Upper lobe of right lung (tissue), 1 donor: ENCODE data around the gene PARD3B. TPM values are rescaled to one million over a fixed set of nuclear protein-coding genes. Genes with fewer than 3 reads are reported as not detected.
A peak's percentile ranks its signal among the peaks of the same experiment; 100 is the strongest.

Experiments
- ATAC-seq: fragments of 200-7000 bp; cut with Tn5 transposase; one replicate; pipeline ENCODE4 v1.9.1; 2020; ENCODE audit warnings: mild to moderate bottlenecking, moderate library complexity
- DNase-seq: peaks from one replicate; pipeline ENCODE4 v3.0.0-alpha.2; 2020
- H3K27ac ChIP-seq: fragments of 200-600 bp; one replicate; pipeline ENCODE4 v1.8.0; 2022
- H3K27me3 ChIP-seq: fragments of 200-600 bp; one replicate; pipeline ENCODE4 v1.8.0; 2022; ENCODE audit warnings: mild to moderate bottlenecking
- H3K36me3 ChIP-seq: fragments of 200-600 bp; one replicate; pipeline ENCODE4 v1.8.0; 2022
- H3K4me1 ChIP-seq: fragments of 200-600 bp; one replicate; pipeline ENCODE4 v1.8.0; 2022
- H3K4me3 ChIP-seq: fragments of 200-600 bp; one replicate; pipeline ENCODE4 v1.8.0; 2022; ENCODE audit warnings: mild to moderate bottlenecking
- H3K9me3 ChIP-seq: fragments of 200-600 bp; one replicate; pipeline ENCODE4 v1.8.0; 2022
- intact Hi-C: fragments of 100-400 bp; cut with DNase I; formaldehyde crosslinking; loops from one replicate; pipeline ENCODE4 v1.11.0; 2022
- total RNA-seq: library from RNA; stranded (reverse); fragmentation: NEBNext Ultra II Directional; extraction: Animal tissue kit (Norgen Biotek cat#: 25700); gene quantifications from one replicate; pipeline ENCODE4 v1.2.1, GENCODE V29; 2021
- TF ChIP-seq, protein P1 (sequence below): fragments of 200-600 bp; IDR thresholded peaks from one replicate; pipeline ENCODE4 v1.8.0; 2022; ENCODE audit warnings: antibody characterized with exemption
- donor health status: DM: no; HTN: yes; CAD: no; lungs with severe emphysema.

Gene PARD3B
- total RNA-seq, 1 donor from 2014 or later: 32.5 TPM

DNA sequence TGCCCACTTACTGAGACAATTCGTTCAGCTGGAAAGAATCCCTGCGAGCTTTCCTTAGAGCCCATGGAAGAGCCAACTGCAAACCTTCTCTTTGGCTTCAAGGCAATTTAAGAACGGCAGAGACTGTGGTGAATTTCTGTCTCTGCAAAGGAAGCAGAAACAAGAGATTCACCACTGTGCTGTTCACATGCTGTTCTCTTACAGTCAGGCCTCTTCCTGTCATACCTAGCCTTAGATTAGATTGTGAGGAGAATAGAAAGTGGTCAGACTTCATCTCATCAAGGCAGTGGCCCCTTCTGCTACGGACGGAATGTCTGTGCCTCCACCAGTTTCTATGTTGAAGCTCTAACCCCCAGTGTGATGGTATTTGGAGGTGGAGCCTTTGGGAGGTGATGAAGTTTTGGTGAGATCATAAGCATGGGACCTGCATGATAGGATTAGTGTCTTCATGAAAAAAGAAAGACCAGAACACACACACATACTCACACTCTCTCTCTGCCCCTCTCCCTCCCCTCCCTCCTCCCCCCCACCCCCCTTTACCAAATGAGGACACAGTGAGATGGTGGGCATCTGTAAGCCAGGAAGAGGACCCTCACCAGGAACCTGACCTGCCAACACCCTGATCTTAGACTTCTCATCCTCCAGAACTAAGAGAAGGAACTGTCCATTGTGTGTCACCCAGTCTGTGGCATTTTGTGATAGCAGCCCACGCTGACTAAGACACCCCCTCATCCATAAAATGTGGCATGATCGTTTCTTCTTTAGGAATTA, 1091.5 kb downstream of the PARD3B start:
- Histone ChIP-seq H3K4me3 (no peak overlapping the region), H3K9me3 (no peaks in the 10 kb centered on the region), H3K4me1 (peaks cover 3% of the 10 kb centered on the region), H3K27me3 (no peaks in the 10 kb centered on the region), H3K36me3 (no peaks in the 10 kb centered on the region), H3K27ac (no peak overlapping the region)
- ATAC-seq: no peak
- DNase-seq: no peak
- TF ChIP-seq, protein P1, sequence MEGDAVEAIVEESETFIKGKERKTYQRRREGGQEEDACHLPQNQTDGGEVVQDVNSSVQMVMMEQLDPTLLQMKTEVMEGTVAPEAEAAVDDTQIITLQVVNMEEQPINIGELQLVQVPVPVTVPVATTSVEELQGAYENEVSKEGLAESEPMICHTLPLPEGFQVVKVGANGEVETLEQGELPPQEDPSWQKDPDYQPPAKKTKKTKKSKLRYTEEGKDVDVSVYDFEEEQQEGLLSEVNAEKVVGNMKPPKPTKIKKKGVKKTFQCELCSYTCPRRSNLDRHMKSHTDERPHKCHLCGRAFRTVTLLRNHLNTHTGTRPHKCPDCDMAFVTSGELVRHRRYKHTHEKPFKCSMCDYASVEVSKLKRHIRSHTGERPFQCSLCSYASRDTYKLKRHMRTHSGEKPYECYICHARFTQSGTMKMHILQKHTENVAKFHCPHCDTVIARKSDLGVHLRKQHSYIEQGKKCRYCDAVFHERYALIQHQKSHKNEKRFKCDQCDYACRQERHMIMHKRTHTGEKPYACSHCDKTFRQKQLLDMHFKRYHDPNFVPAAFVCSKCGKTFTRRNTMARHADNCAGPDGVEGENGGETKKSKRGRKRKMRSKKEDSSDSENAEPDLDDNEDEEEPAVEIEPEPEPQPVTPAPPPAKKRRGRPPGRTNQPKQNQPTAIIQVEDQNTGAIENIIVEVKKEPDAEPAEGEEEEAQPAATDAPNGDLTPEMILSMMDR: no peak
- intact Hi-C loops: no loop called here

DNA sequence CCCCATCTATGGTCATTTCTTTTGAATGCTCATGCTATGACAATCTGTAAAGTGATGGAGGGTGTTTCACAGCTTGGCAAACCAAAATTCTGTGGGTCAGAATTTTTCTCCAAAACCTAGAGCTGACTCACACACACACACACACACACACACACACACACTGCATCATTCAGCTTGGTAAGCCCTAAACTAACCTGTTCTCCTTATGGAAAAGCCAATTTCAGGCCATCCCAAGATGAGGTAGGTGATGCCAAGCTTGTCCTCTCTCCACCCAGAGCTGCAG, 1092.0 kb downstream of the PARD3B start:
- intact Hi-C loops: no loop called here
- ATAC-seq: no peak
- H3K36me3 ChIP-seq: no peaks in the 10 kb centered on the region
- peaks cover 3% of the 10 kb centered on the region for H3K4me1 ChIP-seq
- no peaks in the 10 kb centered on the region for H3K9me3 ChIP-seq
- TF ChIP-seq, protein P1: no peak
- no peak overlapping the region for H3K4me3 ChIP-seq
- no peak for DNase-seq
- no peaks in the 10 kb centered on the region for H3K27me3 ChIP-seq
- H3K27ac ChIP-seq: no peak overlapping the region

DNA sequence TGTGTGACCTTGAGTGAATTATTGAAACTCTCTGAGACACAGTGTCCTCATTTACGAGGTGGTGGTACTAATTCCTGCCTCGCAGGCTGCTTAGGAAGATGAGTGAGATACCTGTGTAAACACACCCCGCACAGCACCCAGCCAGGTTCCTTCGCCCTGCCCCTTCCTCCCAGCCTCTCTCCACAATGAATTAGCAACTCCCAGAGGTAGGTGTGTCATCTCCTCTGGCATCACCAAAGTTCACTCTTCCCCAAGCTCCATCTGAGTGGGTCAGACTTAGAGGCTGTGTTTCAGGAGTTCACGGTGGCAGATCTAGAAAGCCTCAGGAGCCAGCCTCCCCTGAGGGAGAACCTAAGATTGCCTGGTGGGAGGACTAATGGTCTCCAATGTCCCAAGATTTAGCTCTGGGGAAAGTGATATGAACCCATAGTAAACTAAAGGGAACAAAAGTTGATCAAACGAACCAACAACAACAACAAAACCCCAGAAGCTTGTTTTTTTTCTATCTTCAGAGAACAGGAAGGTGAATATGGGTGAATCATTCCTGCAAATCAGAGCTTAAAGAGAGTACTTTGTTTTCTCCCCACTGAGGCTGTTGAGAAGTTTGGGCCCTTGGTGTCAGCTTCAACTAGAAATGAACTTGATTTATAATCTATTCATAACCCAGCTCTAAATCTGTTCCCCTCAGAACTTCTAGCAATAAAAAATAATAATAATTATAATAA, 1092.7 kb downstream of the PARD3B start:
- TF ChIP-seq, protein P1: no peak
- intact Hi-C loops: no loop called here
- Histone ChIP-seq H3K4me1 (peaks cover 4% of the 10 kb centered on the region), H3K27ac (no peak overlapping the region), H3K36me3 (no peaks in the 10 kb centered on the region), H3K27me3 (no peaks in the 10 kb centered on the region), H3K4me3 (no peak overlapping the region), H3K9me3 (no peaks in the 10 kb centered on the region)
- no peak for ATAC-seq
- DNase-seq: no peak

DNA sequence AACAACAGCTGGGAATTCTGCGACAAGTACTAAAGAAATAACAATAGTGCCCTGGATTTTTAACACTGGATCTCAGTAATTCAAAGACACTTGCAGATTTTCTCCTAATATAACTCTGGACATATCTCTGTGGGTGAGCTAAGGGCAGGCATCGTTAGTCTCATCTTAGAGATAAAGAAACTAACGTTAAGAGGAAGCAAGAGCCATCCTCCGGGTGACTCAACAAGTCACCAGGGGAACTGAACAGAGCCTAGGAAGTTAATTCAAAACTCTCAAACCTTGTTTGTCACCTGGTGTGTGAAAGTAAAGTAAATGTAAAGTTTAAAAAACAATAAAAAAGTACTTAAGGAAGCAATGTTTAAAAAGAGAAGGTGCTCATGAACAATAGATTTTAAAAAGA, 1095.4 kb downstream of the PARD3B start:
- no peak for DNase-seq
- H3K4me1 ChIP-seq: peaks cover 9% of the 10 kb centered on the region
- intact Hi-C loops: no loop called here

DNA sequence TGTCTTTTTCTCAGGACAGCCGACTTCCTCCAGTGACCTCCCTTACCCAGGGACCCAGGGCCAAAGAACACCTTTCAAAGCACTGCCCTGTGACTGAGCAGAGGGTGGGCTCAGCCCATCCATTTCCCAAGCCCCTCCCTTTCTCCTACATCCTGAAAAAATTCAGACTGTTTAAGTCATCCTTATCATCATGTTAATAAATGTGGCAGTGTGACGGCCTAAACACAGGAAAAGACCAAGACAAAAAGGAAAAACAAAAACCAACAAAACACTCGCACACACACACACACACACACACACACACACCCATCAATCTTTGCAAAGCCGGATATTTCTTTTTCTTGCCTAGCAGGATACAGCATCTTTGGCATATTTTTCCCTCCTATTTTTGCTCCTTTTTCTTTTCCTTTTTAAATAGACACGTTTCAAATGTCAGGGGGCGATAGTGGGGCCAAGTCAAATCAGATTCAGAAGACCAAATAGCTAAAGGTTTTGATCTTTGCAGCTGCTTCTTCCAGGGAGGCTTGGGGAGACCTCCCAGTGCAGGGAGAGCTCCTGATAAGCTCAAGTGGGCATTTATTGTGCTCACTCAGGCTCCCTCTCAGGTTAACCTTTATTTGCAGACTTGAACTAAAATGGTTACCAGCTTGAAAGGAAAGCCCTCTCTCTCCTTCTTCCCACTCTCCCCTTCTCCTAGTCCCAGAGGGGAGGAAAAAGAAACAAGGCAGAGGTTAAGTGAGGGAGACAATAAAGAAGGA, 1097.5 kb downstream of the PARD3B start:
- TF ChIP-seq, protein P1: no peak
- H3K4me3 ChIP-seq: no peak overlapping the region
- DNase-seq (no peak), ATAC-seq (peak; percentile 56)
- intact Hi-C loops: no loop called here
- H3K36me3 ChIP-seq: no peaks in the 10 kb centered on the region
- H3K9me3 ChIP-seq: no peaks in the 10 kb centered on the region
- H3K27ac ChIP-seq: no peak overlapping the region
- no peaks in the 10 kb centered on the region for H3K27me3 ChIP-seq
- H3K4me1 ChIP-seq: peaks cover 7% of the 10 kb centered on the region

More for the DNA sequence above, 1095.4 kb downstream of the PARD3B start:
- ATAC-seq: peak; percentile 36
- no peaks in the 10 kb centered on the region for H3K27me3 ChIP-seq
- H3K9me3 ChIP-seq: no peaks in the 10 kb centered on the region
- no peaks in the 10 kb centered on the region for H3K36me3 ChIP-seq
- no peak overlapping the region for H3K4me3 ChIP-seq
- H3K27ac ChIP-seq: no peak overlapping the region
- TF ChIP-seq, protein P1: no peak
